ENCODE results near the gene SNTA1. TPM values are rescaled to one million over a fixed set of nuclear protein-coding genes. Genes with fewer than 3 reads are reported as not detected.

SNTA1 gene
- total and polyA plus RNA-seq, 2 experiments from 2014 or later: 3.8 to 9.3 TPM

GRCh38 chr20:33438481-33438880, 5.1 kb downstream of the SNTA1 start (continued):
- TF ChIP-seq CTCF (conservative IDR thresholded peaks at IDR 0.05; ENCODE audit: low read depth in 2 of 2) (no peak), CREB1 (CRISPR knock-in tag; IDR thresholded peaks at IDR 0.05; ENCODE audit: low read depth) (no peak), ZNF331 (CRISPR knock-in tag; IDR thresholded peaks at IDR 0.05; ENCODE audit: low read depth) (no peak)

GRCh38 chr20:33437141-33437911, 6.2 kb downstream of the SNTA1 start:
- Histone ChIP-seq H3K4me2 (no peak overlapping the region), H3K36me3 (ENCODE audit: insufficient read depth) (no peaks in the 10 kb centered on the region), H3K79me2 (replicated peaks; ENCODE audit: insufficient read depth) (no peaks in the 10 kb centered on the region), H3K4me3 (no peak overlapping the region), H3K27me3 (ENCODE audit: insufficient read depth) (peaks cover 8% of the 10 kb centered on the region), H3K27ac (ENCODE audit: low read depth) (no peak overlapping the region), H4K20me1 (replicated peaks; ENCODE audit: insufficient read depth) (no peaks in the 10 kb centered on the region; the same call in 1 of the 2 replicates), H3K9me2 (ENCODE audit: insufficient read depth) (no peaks in the 10 kb centered on the region), H3K4me1 (ENCODE audit: insufficient read depth) (no peaks in the 10 kb centered on the region), H3F3A (replicated peaks; ENCODE audit: low read depth) (no peaks in the 10 kb centered on the region), H2AFZ (no peak overlapping the region)
- DNase-seq (ENCODE audit: low spot score) (no peak), ATAC-seq (no peak)
- H3K4me3 Mint-ChIP-seq: no peak overlapping the region
- H3K27ac Mint-ChIP-seq: no peak overlapping the region
- H3K27me3 Mint-ChIP-seq (ENCODE audit: insufficient read depth, low read depth, poor library complexity): peaks cover 20% of the 10 kb centered on the region
- no peaks in the 10 kb centered on the region for H3K4me1 Mint-ChIP-seq
- 0 out of 3 replicates have a peak, but pooled peaks cover 2% of the 10 kb centered on the region for H3K9me3 Mint-ChIP-seq
- no peaks in the 10 kb centered on the region for H3K36me3 Mint-ChIP-seq (ENCODE audit: low read depth)
- no peak for TF ChIP-seq STAT1 (IDR thresholded peaks at IDR 0.05; ENCODE audit: unreplicated experiment)
- TF ChIP-seq ZNF331 (CRISPR knock-in tag; IDR thresholded peaks at IDR 0.05; ENCODE audit: low read depth): no peak
- no peak for TF ChIP-seq JUNB (IDR thresholded peaks at IDR 0.05; ENCODE audit: unreplicated experiment)
- TF ChIP-seq EZH2 (IDR thresholded peaks at IDR 0.05; ENCODE audit: low read depth, unreplicated experiment): no peak
- TF ChIP-seq NANOG (IDR thresholded peaks at IDR 0.05; ENCODE audit: borderline replicate concordance): no peak
- TF ChIP-seq CTCF (conservative IDR thresholded peaks at IDR 0.05; ENCODE audit: low read depth in 2 of 2): no peak
- TF ChIP-seq POLR2AphosphoS5 (IDR thresholded peaks at IDR 0.05; ENCODE audit: low read depth): no peak
- TF ChIP-seq EZH2phosphoT487 (IDR thresholded peaks at IDR 0.05; ENCODE audit: unreplicated experiment): no peak
- no peak for TF ChIP-seq ZNF462 (CRISPR knock-in tag; IDR thresholded peaks at IDR 0.05)

Data from GM23338 (cell line).